Breast epithelium (tissue), 4 donors: Measurements from ENCODE around the gene CSNK1G3. TPM values are rescaled to one million over a fixed set of nuclear protein-coding genes. Genes with fewer than 3 reads are reported as not detected.

Source experiments
- DNase-seq, 2 donors: peaks; one replicate each; pipeline ENCODE4 v3.0.0-alpha.2; 2019; ENCODE audit warnings: low spot score in 2 of 2
- H3K27ac ChIP-seq, 2 donors: fragments of 200-600 bp; sonication (generic) in 1 of 2; one replicate each; pipeline ENCODE4 v1.5.1; 2016 to 2019; ENCODE audit warnings: mild to moderate bottlenecking in 1 of 2
- H3K27me3 ChIP-seq, 2 donors: fragments of 200-600 bp; sonication (generic) in 1 of 2; one replicate each; pipeline versions ENCODE4 v1.5.1 to v1.6.0; 2017 to 2019; ENCODE audit warnings: control low read depth in 1 of 2, mild to moderate bottlenecking in 1 of 2
- H3K36me3 ChIP-seq: fragments of 200-600 bp; one replicate; pipeline ENCODE4 v1.5.1; 2019
- H3K4me1 ChIP-seq, 2 donors: fragments of 200-600 bp; sonication (generic); one replicate each; pipeline ENCODE4 v1.5.1; 2016 to 2019; ENCODE audit warnings: control low read depth in 1 of 2
- H3K4me3 ChIP-seq, 3 donors: fragments of 200-600 bp; sonication (generic); 1 replicate in 2 of 3; 2 replicates in 1 of 3; pipeline ENCODE4 v1.5.1; 2016 to 2019; ENCODE audit warnings: mild to moderate bottlenecking in 3 of 3, moderate library complexity in 2 of 3
- H3K9me3 ChIP-seq, 2 donors: fragments of 200-600 bp; sonication (generic) in 1 of 2; one replicate each; pipeline ENCODE4 v1.5.1; 2016 to 2019; ENCODE audit warnings: control low read depth in 1 of 2
- POLR2A ChIP-seq: fragments of 450-650 bp; IDR thresholded peaks from one replicate; pipeline ENCODE4 v1.6.1; 2016; ENCODE audit warnings: antibody characterized with exemption, mild to moderate bottlenecking, moderate library complexity
- POLR2AphosphoS5 ChIP-seq, 3 donors: sonication (generic); formaldehyde crosslinking; IDR thresholded peaks; one replicate each; pipeline ENCODE4 v1.6.1; 2017; ENCODE audit warnings: antibody characterized with exemption in 3 of 3
- intact Hi-C: fragments of 100-400 bp; cut with DNase I; formaldehyde crosslinking; loops from one replicate; pipeline ENCODE4 v1.15.1; 2023; ENCODE audit warnings: low total_unique reads
- total RNA-seq, 3 donors: library from RNA; depleted of rRNA; stranded (reverse); fragments of >200 nt; gene quantifications; one replicate each; pipeline ENCODE4 v1.1.0, GENCODE V29; 2016
- TF ChIP-seq, protein P1 (sequence below), 3 donors: fragments of 450-650 bp; IDR thresholded peaks; one replicate each; pipeline ENCODE4 v1.5.1; 2016 to 2017; ENCODE audit warnings: antibody characterized with exemption in 3 of 3, mild to moderate bottlenecking in 3 of 3, moderate library complexity in 3 of 3

CSNK1G3 gene
- total RNA-seq, 3 donors from 2014 or later, result 37.8 to 77.3 (median 55.7) TPM

DNA sequence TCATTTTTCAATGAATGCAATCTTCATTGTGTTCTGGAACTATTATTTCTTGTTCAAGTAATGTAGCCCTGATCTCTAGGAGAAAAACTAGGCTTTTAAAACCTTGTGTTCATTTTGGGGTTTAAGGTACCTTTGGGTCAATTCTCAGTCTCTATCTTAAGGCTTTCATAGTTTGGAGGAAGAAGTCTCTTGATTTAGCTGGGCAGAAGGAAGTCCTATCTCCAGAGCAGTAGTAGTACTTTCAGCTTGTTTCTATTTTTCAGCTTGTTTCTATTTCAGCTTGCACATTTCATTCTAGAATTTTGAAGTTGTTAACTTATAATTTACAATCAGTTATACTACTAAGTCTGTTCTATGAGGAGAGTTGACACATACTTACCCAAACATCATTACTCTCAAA, 15.2 kb downstream of the CSNK1G3 start:
- H3K9me3 ChIP-seq, result no peaks in the 10 kb centered on the region
- no peak overlapping the region for H3K4me3 ChIP-seq
- H3K27ac ChIP-seq, result no peak overlapping the region
- TF ChIP-seq, protein P1, sequence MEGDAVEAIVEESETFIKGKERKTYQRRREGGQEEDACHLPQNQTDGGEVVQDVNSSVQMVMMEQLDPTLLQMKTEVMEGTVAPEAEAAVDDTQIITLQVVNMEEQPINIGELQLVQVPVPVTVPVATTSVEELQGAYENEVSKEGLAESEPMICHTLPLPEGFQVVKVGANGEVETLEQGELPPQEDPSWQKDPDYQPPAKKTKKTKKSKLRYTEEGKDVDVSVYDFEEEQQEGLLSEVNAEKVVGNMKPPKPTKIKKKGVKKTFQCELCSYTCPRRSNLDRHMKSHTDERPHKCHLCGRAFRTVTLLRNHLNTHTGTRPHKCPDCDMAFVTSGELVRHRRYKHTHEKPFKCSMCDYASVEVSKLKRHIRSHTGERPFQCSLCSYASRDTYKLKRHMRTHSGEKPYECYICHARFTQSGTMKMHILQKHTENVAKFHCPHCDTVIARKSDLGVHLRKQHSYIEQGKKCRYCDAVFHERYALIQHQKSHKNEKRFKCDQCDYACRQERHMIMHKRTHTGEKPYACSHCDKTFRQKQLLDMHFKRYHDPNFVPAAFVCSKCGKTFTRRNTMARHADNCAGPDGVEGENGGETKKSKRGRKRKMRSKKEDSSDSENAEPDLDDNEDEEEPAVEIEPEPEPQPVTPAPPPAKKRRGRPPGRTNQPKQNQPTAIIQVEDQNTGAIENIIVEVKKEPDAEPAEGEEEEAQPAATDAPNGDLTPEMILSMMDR (IDR thresholded peaks at IDR 0.05), result no peak
- TF ChIP-seq POLR2AphosphoS5 (IDR thresholded peaks at IDR 0.05), result no peak
- no peak for TF ChIP-seq POLR2A
- intact Hi-C loops, result no loop called here
- no peaks in the 10 kb centered on the region for H3K4me1 ChIP-seq
- H3K27me3 ChIP-seq, result no peaks in the 10 kb centered on the region
- H3K36me3 ChIP-seq, result no peaks in the 10 kb centered on the region
- DNase-seq, result no peak

DNA sequence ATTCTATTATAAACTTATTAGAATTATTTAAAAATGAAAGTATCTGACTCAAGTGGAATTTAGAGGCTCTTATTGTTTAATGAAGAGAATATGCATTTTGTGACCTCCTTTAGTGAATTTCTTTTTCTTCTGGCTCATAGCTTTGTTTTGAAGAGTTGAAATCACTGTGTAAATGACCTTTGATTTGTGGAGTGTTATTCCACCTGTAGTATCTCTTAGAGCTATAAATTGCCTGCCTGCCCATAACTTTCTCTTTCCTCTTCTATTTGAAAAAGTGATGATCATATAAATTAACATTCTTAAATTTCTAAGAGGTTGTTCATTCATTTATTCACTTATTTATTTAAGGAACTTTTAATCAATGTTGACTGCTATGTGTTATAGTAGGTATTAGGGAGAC, 16.1 kb downstream of the CSNK1G3 start:
- H3K4me3 ChIP-seq, result no peak overlapping the region
- H3K27me3 ChIP-seq, result no peaks in the 10 kb centered on the region
- no peak for DNase-seq
- no peaks in the 10 kb centered on the region for H3K9me3 ChIP-seq
- TF ChIP-seq POLR2A (no peak), POLR2AphosphoS5 (IDR thresholded peaks at IDR 0.05) (no peak)
- TF ChIP-seq, protein P1 (IDR thresholded peaks at IDR 0.05), result no peak
- no peak overlapping the region for H3K27ac ChIP-seq
- H3K4me1 ChIP-seq, result no peaks in the 10 kb centered on the region
- intact Hi-C loops, result no loop called here
- H3K36me3 ChIP-seq, result no peaks in the 10 kb centered on the region

DNA sequence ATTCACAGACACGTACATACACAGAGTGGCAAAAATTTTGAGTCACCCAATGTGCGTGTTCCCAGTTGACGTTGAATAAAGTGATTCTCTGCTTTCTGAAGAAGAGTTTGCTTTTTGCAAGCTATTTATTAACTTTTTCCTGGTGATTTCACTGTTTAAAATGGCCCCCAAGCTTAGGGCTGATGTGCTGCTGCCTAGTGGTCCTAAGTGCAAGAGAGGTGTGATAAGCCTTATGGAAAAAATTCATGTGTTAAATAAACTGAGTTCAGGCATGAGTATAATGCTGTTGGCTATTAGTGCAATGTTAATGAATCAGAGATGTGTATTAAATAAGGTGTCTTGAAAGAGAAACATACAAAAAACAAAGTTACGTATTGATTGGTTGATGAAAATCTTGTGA, 16.9 kb downstream of the CSNK1G3 start:
- Histone ChIP-seq H3K4me1 (no peaks in the 10 kb centered on the region), H3K36me3 (no peaks in the 10 kb centered on the region), H3K27ac (no peak overlapping the region), H3K4me3 (no peak overlapping the region), H3K27me3 (no peaks in the 10 kb centered on the region), H3K9me3 (no peaks in the 10 kb centered on the region)
- no peak for DNase-seq
- TF ChIP-seq POLR2A (no peak), POLR2AphosphoS5 (IDR thresholded peaks at IDR 0.05) (no peak)
- TF ChIP-seq, protein P1 (IDR thresholded peaks at IDR 0.05), result no peak
- intact Hi-C loops, result no loop called here

DNA sequence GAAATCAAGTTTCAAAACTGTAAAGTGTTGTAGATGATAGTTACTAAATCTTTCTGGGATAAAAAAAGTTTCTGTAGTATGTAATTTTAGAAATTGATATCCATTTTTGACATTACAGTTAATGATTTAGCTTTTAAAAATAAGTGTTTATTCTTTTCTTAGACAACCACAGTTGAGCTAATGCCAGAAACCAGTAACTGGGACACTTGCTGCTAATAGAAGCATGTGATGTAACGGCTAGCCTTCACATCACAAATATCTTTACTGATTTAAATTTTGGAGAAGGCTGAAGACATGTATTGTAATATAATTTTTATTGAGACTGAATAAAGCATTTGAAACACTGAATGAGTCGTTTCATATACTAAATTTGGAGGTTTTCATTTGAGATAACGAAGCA, 18.8 kb downstream of the CSNK1G3 start:
- Histone ChIP-seq H3K36me3 (no peaks in the 10 kb centered on the region), H3K4me1 (no peaks in the 10 kb centered on the region), H3K4me3 (no peak overlapping the region), H3K9me3 (no peaks in the 10 kb centered on the region), H3K27me3 (no peaks in the 10 kb centered on the region), H3K27ac (no peak overlapping the region)
- TF ChIP-seq, protein P1 (IDR thresholded peaks at IDR 0.05), result no peak
- TF ChIP-seq POLR2A (no peak), POLR2AphosphoS5 (IDR thresholded peaks at IDR 0.05) (no peak)
- DNase-seq, result no peak
- intact Hi-C loops, result no loop called here

DNA sequence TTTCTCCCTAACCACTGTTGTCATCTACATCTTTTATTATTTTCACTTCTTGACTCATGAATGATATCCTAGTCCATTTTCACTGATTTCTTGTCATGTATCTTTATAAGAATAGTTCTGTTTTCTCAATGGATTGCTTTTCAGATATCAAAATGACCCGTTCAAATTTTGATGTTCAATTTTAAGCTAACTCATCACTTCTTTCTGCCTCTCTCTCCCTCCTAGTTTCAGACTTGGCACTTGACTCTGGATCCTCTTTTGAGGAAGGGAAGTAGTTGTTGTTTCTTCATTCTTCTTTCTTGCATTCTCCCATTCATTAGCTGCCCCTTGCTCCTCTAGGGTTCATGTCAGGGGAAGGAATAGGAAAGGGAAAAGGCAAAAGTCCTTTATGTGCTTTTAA, 23.7 kb downstream of the CSNK1G3 start:
- H3K9me3 ChIP-seq, result no peaks in the 10 kb centered on the region
- no peak overlapping the region for H3K4me3 ChIP-seq
- no peaks in the 10 kb centered on the region for H3K27me3 ChIP-seq
- TF ChIP-seq, protein P1 (IDR thresholded peaks at IDR 0.05), result no peak
- TF ChIP-seq POLR2A (no peak), POLR2AphosphoS5 (IDR thresholded peaks at IDR 0.05) (no peak)
- no peak for DNase-seq
- no peak overlapping the region for H3K27ac ChIP-seq
- H3K36me3 ChIP-seq, result no peaks in the 10 kb centered on the region
- intact Hi-C loops, result no loop called here
- no peaks in the 10 kb centered on the region for H3K4me1 ChIP-seq
